ENCODE results near the gene TCF25. TPM values are rescaled to one million over a fixed set of nuclear protein-coding genes. Genes with fewer than 3 reads are reported as not detected.

TCF25 gene
- total and polyA plus RNA-seq, 11 donors: 52.5 to 115 (median 96.4) TPM

DNA sequence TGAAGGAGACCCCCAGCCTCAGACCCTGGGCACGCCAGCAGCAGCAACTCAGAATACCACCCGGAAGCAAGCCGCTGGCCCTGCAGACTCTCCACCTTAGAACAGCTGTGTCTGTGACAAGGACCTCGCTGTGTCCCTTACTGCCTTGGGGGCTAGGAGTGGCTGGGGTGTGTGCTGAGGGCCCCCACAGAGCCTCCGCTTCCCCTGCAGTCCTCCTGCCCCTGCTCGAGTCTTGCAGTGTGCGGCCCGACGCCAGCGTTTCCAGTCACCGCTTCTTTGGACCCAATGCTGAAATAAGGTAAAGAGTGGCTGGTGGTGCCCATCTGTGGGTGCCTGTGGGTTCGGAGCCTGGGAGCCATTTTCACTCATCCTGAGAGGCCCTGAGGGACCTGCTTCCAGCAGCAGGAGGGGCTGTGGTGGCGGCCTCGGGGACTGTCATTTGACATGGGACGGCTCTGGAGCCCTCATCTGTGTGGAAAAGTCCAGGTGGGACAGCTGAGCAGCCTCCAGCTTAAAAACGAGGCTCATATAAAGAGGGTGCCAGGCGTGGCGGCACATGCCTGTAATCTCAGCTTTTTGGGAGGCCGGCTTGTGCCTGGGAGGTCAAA, 30.6 kb downstream of the TCF25 start:
- Histone ChIP-seq H3K4me1 (no peaks in the 10 kb centered on the region), H3K36me3 (peaks cover 0 to 79% (median 69%) of the 10 kb centered on the region in 9 donors), H3K27ac (no peak overlapping the region), H3K9me3 (no peaks in the 10 kb centered on the region), H3K27me3 (no peaks in the 10 kb centered on the region), H3K4me3 (no peak overlapping the region)
- WGBS, 4 donors: 88 to 94% (median 93%) methylated on average over 18 to 19 of the region's 19 CpGs
- intact Hi-C loops (cut with DNase I): no loop called here
- no peak for DNase-seq
- ATAC-seq: no peak
- TF ChIP-seq, protein P1, sequence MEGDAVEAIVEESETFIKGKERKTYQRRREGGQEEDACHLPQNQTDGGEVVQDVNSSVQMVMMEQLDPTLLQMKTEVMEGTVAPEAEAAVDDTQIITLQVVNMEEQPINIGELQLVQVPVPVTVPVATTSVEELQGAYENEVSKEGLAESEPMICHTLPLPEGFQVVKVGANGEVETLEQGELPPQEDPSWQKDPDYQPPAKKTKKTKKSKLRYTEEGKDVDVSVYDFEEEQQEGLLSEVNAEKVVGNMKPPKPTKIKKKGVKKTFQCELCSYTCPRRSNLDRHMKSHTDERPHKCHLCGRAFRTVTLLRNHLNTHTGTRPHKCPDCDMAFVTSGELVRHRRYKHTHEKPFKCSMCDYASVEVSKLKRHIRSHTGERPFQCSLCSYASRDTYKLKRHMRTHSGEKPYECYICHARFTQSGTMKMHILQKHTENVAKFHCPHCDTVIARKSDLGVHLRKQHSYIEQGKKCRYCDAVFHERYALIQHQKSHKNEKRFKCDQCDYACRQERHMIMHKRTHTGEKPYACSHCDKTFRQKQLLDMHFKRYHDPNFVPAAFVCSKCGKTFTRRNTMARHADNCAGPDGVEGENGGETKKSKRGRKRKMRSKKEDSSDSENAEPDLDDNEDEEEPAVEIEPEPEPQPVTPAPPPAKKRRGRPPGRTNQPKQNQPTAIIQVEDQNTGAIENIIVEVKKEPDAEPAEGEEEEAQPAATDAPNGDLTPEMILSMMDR (IDR thresholded peaks at IDR 0.05): no peak
- no peak for TF ChIP-seq POLR2A (IDR thresholded peaks at IDR 0.05)

GRCh38 chr16:89904606-89905510, 31.5 kb downstream of the TCF25 start:
- ATAC-seq (no peak), DNase-seq (no peak)
- Histone ChIP-seq H3K9me3 (no peaks in the 10 kb centered on the region), H3K36me3 (peaks cover 0 to 77% (median 67%) of the 10 kb centered on the region in 9 donors), H3K27ac (no peak overlapping the region), H3K27me3 (no peaks in the 10 kb centered on the region), H3K4me1 (peaks cover 0 to 4% (median under 1%) of the 10 kb centered on the region in 12 donors), H3K4me3 (no peak overlapping the region)
- TF ChIP-seq POLR2A (IDR thresholded peaks at IDR 0.05): no peak
- TF ChIP-seq, protein P1 (IDR thresholded peaks at IDR 0.05): no peak
- 85 to 89% (median 88%) methylated on average over 27 to 31 of the region's 31 CpGs for WGBS, 4 donors
- intact Hi-C loops (cut with DNase I): no loop called here

GRCh38 chr16:89905511-89906139, 32.2 kb downstream of the TCF25 start:
- DNase-seq: no peak
- H3K27ac ChIP-seq: no peak overlapping the region
- intact Hi-C loops (cut with DNase I): no loop called here
- no peak for ATAC-seq
- H3K27me3 ChIP-seq: no peaks in the 10 kb centered on the region
- H3K36me3 ChIP-seq: peaks cover 0 to 71% (median 64%) of the 10 kb centered on the region in 9 donors
- H3K9me3 ChIP-seq: no peaks in the 10 kb centered on the region
- no peak overlapping the region for H3K4me3 ChIP-seq
- H3K4me1 ChIP-seq: peaks cover 0 to 12% (median 8%) of the 10 kb centered on the region in 12 donors
- TF ChIP-seq, protein P1 (IDR thresholded peaks at IDR 0.05): no peak
- no peak for TF ChIP-seq POLR2A (IDR thresholded peaks at IDR 0.05)
- 77 to 92% (median 91%) methylated on average over 8 to 23 of the region's 23 CpGs for WGBS, 4 donors
